SU-DHL-6 (cell line): ENCODE measurements around the gene ACY1.

Experiments
- CTCF ChIP-seq: fragments of 200-600 bp; sonication (generic); IDR thresholded peaks from one replicate; pipeline ENCODE4 v1.5.1; 2017; ENCODE audit warnings: antibody characterized with exemption, mild to moderate bottlenecking, low read length, moderate library complexity; ENCODE audit not compliant: insufficient read depth, poor library complexity, severe bottlenecking
- EZH2phosphoT487 ChIP-seq: fragments of 200-600 bp; sonication (generic), shearing (Covaris generic); conservative IDR thresholded peaks from 2 replicates; pipeline ENCODE4 v1.6.1; 2018; ENCODE audit warnings: mild to moderate bottlenecking, antibody characterized with exemption, low read length, moderate library complexity, mixed read lengths

- TF ChIP-seq CTCF (no peak), EZH2phosphoT487 (no peak)
Observed at GRCh38 chr3:52030714-52031310, 47.5 kb downstream of the ACY1 start.
